ENCODE measurements around the gene ADARB2.

Gene ADARB2

DNA sequence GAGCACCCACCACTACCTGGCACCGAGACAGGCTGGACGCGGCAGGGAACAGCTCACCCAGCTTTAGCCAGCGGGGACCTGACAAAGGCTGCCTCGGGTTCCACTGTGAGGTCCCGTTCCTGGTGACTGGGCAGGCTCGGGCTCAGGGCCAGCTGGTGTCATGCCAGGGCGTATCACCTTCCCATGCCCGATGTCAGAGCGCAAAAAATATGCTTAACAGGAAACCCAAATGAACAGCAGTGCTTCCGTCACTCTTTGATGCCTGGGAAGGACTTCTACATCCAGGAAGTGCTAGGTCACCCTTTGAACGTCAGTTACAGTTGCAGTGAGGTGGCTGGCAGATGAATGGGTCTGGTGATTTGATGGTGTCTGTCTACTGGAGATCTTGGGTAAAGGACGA, 106.0 kb downstream of the ADARB2 start:
- TF ChIP-seq, protein P1, sequence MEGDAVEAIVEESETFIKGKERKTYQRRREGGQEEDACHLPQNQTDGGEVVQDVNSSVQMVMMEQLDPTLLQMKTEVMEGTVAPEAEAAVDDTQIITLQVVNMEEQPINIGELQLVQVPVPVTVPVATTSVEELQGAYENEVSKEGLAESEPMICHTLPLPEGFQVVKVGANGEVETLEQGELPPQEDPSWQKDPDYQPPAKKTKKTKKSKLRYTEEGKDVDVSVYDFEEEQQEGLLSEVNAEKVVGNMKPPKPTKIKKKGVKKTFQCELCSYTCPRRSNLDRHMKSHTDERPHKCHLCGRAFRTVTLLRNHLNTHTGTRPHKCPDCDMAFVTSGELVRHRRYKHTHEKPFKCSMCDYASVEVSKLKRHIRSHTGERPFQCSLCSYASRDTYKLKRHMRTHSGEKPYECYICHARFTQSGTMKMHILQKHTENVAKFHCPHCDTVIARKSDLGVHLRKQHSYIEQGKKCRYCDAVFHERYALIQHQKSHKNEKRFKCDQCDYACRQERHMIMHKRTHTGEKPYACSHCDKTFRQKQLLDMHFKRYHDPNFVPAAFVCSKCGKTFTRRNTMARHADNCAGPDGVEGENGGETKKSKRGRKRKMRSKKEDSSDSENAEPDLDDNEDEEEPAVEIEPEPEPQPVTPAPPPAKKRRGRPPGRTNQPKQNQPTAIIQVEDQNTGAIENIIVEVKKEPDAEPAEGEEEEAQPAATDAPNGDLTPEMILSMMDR (IDR thresholded peaks at IDR 0.05; ENCODE audit: low read depth, low read length, missing control alignments) = no peak
- no peak overlapping the region for H3K4me3 ChIP-seq (ENCODE audit: low read depth, low read length)
- no peak for DNase-seq (ENCODE audit: low read depth)

DNA sequence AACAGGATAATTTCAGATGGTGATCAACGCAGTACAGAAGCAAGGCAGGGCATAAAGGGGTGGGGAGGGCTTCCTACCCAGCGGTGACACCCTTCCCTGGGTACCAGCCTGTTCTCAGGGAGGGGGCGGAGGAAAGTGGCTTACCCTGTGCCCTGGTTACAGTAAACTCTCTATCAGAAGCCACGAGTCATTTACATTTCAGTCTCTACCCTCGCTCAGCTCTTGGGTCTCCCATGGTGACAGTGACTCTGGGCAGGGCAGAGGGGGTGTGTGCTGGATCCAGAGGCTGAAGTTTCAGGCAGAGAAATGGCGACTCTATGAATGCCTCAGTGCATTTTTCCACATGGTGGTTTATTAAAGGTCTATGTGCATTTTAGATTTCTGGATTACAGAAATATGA, 107.0 kb downstream of the ADARB2 start:
- H3K4me3 ChIP-seq (ENCODE audit: low read depth, low read length) = no peak overlapping the region
- TF ChIP-seq, protein P1 (IDR thresholded peaks at IDR 0.05; ENCODE audit: low read depth, low read length, missing control alignments) = no peak
- no peak for DNase-seq (ENCODE audit: low read depth)

DNA sequence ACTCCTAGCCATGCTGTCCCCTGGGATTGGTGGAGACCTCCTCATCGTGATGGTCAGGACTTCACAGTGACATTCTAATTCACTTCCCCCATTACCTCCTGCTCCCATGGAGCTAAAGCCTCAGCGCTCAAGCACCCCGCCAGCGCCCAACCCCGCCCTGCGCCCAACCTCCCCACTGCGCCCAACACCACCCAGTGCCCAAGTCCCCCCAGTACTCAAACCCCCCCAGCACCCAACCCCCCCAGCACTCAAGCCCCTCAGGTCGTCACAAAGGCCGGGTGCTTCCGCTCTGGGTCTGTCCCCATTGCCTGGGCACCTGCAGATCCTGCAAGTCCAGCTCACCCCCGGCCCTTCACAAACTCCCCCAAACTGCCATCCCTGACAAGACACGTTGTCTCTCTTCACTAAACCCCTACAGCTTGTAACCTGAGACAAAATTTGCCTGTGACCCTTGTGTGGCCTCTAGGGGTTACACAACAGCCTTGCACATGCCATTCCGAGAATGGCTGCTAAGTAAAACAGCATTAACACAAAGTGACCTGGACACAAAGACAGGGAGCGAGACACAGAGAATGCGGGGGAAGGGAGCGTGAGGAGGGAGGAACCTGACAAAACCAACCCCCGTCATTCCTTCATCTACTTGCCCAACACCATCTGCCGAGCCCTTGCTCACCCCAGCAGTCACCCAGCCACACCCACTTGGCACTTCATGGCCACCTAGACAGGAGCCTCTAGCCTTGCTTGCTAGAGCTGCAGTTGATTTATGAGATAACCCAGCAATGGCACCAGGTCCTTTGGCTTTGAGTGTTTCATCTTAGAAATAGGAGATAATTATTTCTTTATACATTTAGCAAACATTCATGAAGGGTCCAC, 107.8 kb downstream of the ADARB2 start:
- H3K4me3 ChIP-seq (ENCODE audit: low read depth, low read length) = no peak overlapping the region
- DNase-seq (ENCODE audit: low read depth) = no peak

DNA sequence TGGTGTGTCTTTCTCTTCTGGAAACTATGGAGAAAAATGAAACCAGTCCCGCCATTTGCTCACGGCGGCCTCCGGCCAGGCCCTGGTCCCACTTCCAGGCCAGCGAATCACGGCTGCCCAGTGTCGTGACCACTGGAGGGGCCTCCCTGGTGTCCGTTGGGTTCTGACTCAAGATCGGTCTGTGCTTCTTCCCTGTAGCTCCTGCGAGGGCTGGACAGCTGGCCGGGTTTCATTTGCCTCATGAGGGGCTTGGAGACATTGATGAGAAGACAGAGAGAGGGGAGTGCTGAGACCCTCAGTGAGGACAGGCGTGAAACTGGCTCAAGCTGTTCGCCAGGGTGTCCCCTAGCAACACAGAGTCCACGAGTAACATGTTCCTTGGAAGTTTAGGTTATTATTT, 108.6 kb downstream of the ADARB2 start:
- no peak overlapping the region for H3K4me3 ChIP-seq (ENCODE audit: low read depth, low read length)
- TF ChIP-seq, protein P1 (IDR thresholded peaks at IDR 0.05; ENCODE audit: low read depth, low read length, missing control alignments) = no peak
- DNase-seq (ENCODE audit: low read depth) = no peak

More for the DNA sequence above, 107.8 kb downstream of the ADARB2 start:
- TF ChIP-seq, protein P1 (IDR thresholded peaks at IDR 0.05; ENCODE audit: low read depth, low read length, missing control alignments) = peak; percentile 29

DNA sequence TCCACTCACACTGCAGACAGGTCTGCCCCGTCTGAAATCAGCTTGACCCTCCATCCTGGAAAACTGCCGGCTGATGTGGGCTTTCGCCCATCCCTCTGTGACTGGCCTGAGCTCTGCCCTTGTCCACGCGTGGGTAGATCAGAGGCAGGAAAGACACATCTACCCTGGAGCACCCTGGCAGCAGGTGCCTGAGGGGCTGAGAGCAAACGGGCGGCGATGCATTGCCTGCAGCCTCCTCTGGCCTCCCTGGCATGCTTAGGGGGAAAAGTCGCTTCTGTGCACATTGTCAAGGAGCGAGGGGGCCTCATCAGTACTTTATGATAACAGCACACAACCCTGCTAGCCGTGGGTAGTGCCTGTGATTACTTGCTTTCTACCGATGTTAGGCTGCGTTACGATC, 109.4 kb downstream of the ADARB2 start:
- TF ChIP-seq, protein P1 (IDR thresholded peaks at IDR 0.05; ENCODE audit: low read depth, low read length, missing control alignments) = no peak
- H3K4me3 ChIP-seq (ENCODE audit: low read depth, low read length) = no peak overlapping the region
- no peak for DNase-seq (ENCODE audit: low read depth)

DNA sequence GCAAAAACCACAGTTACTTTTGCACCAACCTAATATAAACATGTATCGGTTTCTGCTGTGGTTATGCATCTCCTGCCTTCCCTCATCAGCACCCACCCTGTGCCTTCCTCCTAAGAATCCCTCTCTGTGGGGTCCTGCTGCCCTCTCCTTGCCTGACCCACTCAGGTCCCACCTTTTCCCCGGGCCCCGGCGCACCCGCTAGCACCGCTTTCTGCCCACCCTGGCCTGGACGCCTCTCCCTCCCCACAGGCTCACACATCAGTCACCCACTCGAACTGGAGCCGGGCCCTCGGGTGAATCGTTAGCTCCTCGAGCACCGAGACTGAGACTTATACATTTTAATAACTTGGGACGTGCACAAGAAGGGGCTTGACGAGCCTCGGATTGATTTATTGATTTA, 110.5 kb downstream of the ADARB2 start:
- TF ChIP-seq, protein P1 (IDR thresholded peaks at IDR 0.05; ENCODE audit: low read depth, low read length, missing control alignments) = no peak

DNA sequence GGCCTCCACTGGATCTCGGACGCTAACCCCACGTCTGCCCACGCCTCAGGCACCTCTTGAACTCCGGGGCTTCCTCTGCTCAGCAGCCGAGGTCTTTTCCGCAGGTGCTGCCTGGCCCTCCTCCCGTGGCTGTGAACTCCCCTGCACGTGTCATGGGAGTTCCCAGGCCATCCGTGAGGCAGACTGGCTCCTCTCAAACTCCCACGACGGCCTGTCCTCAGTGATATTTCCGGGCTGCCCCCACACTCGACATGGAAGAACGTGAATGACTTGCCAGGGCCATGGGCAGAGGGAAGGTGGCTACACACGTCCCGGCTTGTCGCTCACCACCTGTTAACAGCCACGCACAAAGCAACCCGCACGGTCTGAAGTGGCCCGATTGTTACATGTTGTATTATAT, 110.9 kb downstream of the ADARB2 start:
- TF ChIP-seq, protein P1 (IDR thresholded peaks at IDR 0.05; ENCODE audit: low read depth, low read length, missing control alignments) = no peak
- H3K4me3 ChIP-seq (ENCODE audit: low read depth, low read length) = no peak overlapping the region
- DNase-seq (ENCODE audit: low read depth) = no peak

More for the DNA sequence above, 110.5 kb downstream of the ADARB2 start:
- no peak overlapping the region for H3K4me3 ChIP-seq (ENCODE audit: low read depth, low read length)
- DNase-seq (ENCODE audit: low read depth) = no peak

Data from GM12864 (cell line).